T1000 (cell line): ENCODE measurements around the gene DEFB132.
"Not testable (repeated sequence)": the region's sequence is repeated elsewhere in the genome, so short reads cannot be mapped to it uniquely, and the experiment has no call there.

ENCODE experiments used
- DNase-seq: peaks from one replicate; lab custom pipeline; 2025; ENCODE audit warnings: mixed read lengths; lab: John Stamatoyannopoulos, UW

DEFB132 gene, protein sequence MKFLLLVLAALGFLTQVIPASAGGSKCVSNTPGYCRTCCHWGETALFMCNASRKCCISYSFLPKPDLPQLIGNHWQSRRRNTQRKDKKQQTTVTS

GRCh38 chr20:257419-257818, at the start of gene DEFB132:
TSS of gene DEFB132 (plus strand) at chr20:257724. CDS start at chr20:257779, 55 bp downstream.
- DNase-seq, result no peak

GRCh38 chr20:208942-209566, 48.5 kb upstream of the DEFB132 start:
- no peak for DNase-seq

DNA sequence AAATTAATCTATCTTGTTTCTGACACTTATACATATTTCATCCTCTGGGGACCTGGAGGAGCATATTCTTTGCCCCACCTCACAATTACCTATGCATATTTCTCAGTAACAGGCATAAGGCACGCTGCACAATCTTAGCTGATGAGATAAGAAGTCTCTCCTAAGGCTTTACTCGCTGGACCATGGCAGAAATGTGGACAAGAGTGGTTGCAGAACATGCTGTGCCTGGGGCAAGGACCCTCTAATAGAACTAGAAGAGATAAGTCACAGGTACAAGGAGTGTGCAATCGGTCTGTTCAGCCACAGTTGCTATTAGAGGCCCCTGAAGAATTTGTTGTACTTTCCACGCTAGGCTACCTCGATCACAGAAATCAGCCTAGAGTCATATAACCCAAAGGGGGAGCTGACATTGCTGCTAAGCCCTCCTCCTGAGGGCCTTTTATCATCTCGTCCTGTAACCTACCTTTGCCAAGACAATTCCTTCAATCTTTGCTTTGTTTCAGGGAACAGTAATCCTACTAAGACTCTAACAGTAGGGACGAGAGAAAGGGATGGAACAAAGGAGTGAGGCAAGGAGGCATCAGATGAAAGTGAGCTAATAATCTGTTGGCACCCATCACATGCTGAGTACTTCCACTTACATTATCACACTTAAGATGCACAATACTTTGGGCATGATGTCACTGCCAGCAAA, 46.6 kb upstream of the DEFB132 start:
- no peak for DNase-seq

DNA sequence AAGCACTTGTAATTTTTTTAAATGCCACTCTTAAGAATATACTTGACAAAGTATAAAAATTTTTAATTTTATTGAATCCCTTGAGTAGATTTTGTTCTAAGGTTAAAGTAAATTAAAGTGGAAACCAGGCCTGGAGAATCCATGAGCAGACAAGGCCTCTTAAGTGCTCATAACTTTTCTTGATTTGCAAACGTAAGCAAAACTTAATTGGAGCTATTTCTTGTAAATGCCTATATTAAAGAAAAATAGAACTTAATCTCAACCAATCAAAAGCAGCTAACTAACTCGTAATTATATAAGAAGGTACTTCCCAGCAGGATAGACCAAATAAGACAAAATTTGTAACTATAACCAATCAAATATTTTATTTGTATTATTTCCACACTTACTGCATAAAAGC, 43.1 kb upstream of the DEFB132 start:
- DNase-seq, result no peak

- no peak for DNase-seq
Observed at GRCh38 chr20:215796-216195, 41.7 kb upstream of the DEFB132 start.

GRCh38 chr20:217266-217665, 40.3 kb upstream of the DEFB132 start:
- no peak for DNase-seq

GRCh38 chr20:219290-220115, 38.0 kb upstream of the DEFB132 start:
- DNase-seq, result no peak

- no peak for DNase-seq
Observed at GRCh38 chr20:221258-221830, 36.2 kb upstream of the DEFB132 start.

GRCh38 chr20:225879-226278, 31.6 kb upstream of the DEFB132 start:
- not testable (repeated sequence) for DNase-seq

DNA sequence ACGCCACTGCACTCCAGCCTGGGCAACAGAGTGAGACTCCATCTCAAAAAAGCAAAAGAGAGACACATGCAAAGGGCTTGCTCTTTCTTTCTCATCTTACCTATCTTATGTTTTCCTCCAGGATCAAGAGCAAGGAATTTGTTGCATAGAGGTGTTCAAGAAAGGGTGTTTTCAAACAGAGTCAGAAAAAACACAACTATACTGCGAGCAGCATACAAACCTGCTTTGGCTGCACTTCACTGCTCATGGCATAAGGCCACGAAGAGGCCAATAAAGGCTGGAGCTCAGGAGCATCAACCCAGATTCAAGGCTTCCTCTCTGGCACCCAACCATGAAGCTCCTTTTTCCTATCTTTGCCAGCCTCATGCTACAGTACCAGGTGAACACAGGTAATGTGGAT, 30.6 kb upstream of the DEFB132 start, which contains the start of gene DEFB129:
TSS of gene DEFB129 (plus strand) at position 301 of the 400 bp plus-strand sequence. CDS start at position 332, 31 bp downstream.
- no peak for DNase-seq

GRCh38 chr20:227439-228105, 30.0 kb upstream of the DEFB132 start:
- DNase-seq, result no peak

DNA sequence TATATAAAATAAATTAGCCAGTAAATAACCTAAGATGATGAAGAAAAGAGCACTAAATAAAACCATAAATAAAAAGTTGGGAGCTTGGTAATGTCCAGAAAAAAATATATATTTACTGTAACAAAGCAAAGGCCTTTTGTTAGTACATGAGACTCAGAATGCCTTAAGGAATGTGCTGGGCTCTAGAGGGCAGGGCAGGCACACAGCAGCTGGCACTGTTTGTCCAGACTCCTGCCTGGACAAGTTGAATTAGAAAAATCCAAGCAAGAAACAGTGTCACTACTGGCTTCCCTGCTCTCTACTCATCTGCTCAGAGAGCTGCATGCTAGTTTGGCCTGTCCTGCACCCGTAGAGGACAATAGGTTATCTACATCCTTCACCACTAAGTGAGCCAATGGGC, 21.6 kb upstream of the DEFB132 start:
- no peak for DNase-seq

DNA sequence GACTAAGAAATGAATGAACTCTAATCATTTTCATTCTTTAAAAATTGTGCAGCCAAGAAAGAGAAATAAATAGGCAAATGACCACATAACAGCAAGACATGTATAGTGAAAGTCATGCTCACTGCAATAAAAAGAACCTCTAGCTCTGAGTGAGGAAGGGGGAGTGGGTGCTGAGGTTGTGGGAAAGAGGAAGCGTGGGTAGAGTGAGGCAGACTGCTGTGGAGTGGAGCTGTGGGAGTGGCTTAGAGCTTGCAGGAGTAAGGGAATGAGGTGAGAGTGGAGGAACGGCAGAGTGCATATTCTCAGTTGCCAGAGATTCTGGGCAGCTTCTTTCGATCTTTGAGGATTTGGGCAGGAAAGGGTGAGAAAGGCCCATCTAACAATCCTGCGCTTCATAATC, 20.0 kb upstream of the DEFB132 start:
- DNase-seq, result no peak

GRCh38 chr20:237929-238328, 19.6 kb upstream of the DEFB132 start:
- no peak for DNase-seq

GRCh38 chr20:242905-243304, 14.6 kb upstream of the DEFB132 start:
- no peak for DNase-seq

GRCh38 chr20:251354-251753, 6.2 kb upstream of the DEFB132 start:
- DNase-seq, result no peak

DNA sequence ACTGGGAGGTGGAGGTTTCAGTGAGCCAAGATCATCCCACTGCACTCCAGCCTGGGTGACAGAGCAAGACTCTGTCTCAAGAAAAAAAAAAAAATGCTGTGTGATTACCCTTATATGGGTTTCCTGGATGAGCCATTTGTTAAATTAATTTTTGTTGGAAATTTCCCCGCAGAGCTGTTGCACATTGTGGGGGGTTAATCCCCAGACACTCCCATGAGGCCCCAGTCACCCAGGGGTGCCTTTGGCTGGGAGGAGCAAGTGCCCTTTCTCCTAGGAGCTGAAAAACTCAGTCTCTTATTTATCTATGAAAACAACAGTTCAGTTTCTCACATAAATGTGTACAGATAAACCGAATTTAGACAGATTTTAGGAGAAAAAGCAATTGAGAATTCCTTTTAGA, 4.7 kb upstream of the DEFB132 start:
- no peak for DNase-seq

DNA sequence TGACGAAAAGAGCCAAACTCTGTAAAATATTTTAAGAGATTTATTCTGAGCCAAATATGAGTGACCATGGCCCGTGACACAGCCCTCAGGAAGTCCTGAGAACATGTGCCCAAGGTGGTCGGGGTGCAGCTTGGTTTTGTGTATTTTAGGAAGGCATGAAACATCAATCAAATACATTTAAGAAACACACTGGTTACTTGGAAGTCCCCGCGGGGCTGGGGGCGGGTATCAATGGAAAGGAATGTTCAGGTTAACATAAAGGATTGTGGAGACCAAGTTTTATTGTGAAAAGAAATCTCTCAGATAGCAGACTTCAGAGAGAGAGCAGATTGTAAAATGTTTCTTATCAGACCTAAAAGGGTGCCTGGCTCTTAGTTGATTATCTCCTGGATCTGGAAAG, 4.1 kb upstream of the DEFB132 start:
- DNase-seq, result not testable (repeated sequence)

DNA sequence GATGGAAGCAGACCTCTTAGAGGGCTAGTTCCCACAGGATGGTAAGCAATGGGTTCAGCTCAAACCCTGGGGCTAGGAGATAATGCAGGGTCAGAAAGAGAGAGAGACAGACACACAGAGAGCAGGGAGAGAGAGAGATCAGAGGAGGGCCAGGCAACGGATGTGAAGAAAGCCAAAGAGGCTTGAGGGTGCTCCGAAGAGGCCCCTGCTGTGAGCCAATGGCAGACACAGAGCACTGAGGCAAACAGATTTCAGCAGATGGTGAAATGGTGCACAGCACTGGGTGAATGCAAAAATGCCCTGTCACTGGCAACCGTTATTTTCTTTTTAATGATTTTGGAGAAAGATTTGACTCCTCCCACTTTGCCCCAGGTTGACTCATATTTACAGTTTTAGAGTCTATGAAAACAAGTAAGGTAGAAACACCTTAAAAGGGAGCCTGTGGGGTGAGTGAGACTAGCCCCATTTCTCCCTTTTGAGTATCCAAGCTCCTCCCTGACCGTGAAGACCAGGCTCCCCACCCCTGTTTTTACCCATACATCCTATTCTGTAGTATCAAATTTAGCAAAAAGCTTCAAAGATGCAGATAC, 840 bp downstream of the DEFB132 start:
- no peak for DNase-seq

GRCh38 chr20:258963-259362, 1.4 kb downstream of the DEFB132 start:
- no peak for DNase-seq

GRCh38 chr20:259981-260380, 2.5 kb downstream of the DEFB132 start:
- no peak for DNase-seq
